Caco-2 (cell line): Measurements from ENCODE around the gene RNF217. TPM values are rescaled to one million over a fixed set of nuclear protein-coding genes. Genes with fewer than 3 reads are reported as not detected.

Experiments used
- BruUV-seq: library from RNA; stranded (reverse); fragments of 400-500 nt; replicated peaks from 2 replicates; lab custom pipeline; 2021; lab: Mats Ljungman, UMichigan
- CTCF ChIA-PET: fragments of 300-600 bp; sonication (Branson Sonifier 250); formaldehyde crosslinking; loops from one replicate; lab custom pipeline; 2022; ENCODE audit warnings: antibody characterized with exemption; lab: Charles Lee
- POLR2A ChIA-PET: fragments of 300-600 bp; sonication (Branson Sonifier 250); formaldehyde crosslinking; loops from one replicate; lab custom pipeline; 2022; ENCODE audit warnings: antibody characterized with exemption; lab: Charles Lee
- DNase-seq, 2 experiments: peaks; one replicate each; pipeline versions ENCODE4 v3.0.0 to v3.0.0-alpha.2; 2020 to 2022
- H3K27me3 ChIP-seq: replicated peaks from 2 replicates; pipeline ENCODE4 v1.6.0; 2011; ENCODE audit warnings: low read length; ENCODE audit not compliant: control insufficient read depth, insufficient read depth
- H3K36me3 ChIP-seq: 2 replicates; pipeline ENCODE4 v1.5.1; 2011; ENCODE audit warnings: low read length; ENCODE audit not compliant: control insufficient read depth, insufficient read depth
- H3K4me1 ChIP-seq: fragments of 250-450 bp; sonication (Bioruptor Pico); 2 replicates; pipeline ENCODE4 v1.5.1; 2020; ENCODE audit warnings: mild to moderate bottlenecking
- H3K4me3 ChIP-seq: 2 replicates; pipeline ENCODE4 v1.5.1; 2011; ENCODE audit warnings: low read depth, mild to moderate bottlenecking, control low read depth, low read length
- H3K9me3 ChIP-seq: fragments of 250-450 bp; sonication (Bioruptor Pico); 2 replicates; pipeline ENCODE4 v1.5.1; 2020; ENCODE audit warnings: mild to moderate bottlenecking, moderate library complexity
- H3K27ac Mint-ChIP-seq: one replicate; pipeline ENCODE4 v1.8.0; 2022; ENCODE audit warnings: mixed read lengths; ENCODE audit not compliant: unreplicated experiment
- H3K27me3 Mint-ChIP-seq: one replicate; pipeline ENCODE4 v1.8.0; 2022; ENCODE audit warnings: mixed read lengths; ENCODE audit not compliant: insufficient read depth, unreplicated experiment
- H3K36me3 Mint-ChIP-seq: one replicate; pipeline ENCODE4 v1.8.0; 2022; ENCODE audit warnings: mild to moderate bottlenecking, mixed read lengths; ENCODE audit not compliant: insufficient read depth, unreplicated experiment
- H3K4me1 Mint-ChIP-seq: one replicate; pipeline ENCODE4 v1.8.0; 2022; ENCODE audit warnings: low read depth, mixed read lengths; ENCODE audit not compliant: unreplicated experiment
- H3K4me3 Mint-ChIP-seq: one replicate; pipeline ENCODE4 v1.8.0; 2022; ENCODE audit warnings: mild to moderate bottlenecking, moderate library complexity, mixed read lengths; ENCODE audit not compliant: unreplicated experiment
- H3K9me3 Mint-ChIP-seq: one replicate; pipeline ENCODE4 v1.8.0; 2022; ENCODE audit warnings: mixed read lengths; ENCODE audit not compliant: unreplicated experiment
- CTCF ChIP-seq, 2 experiments: fragments of 200-600 bp in 1 of 2; IDR thresholded peaks; 1 replicate in 1 of 2; 2 replicates in 1 of 2; pipeline versions ENCODE4 v1.5.1 to v1.8.0; 2011 to 2022; ENCODE audit warnings: antibody characterized with exemption in 1 of 2, control low read depth in 1 of 2, inconsistent platforms in 1 of 2, low read depth in 1 of 2, low read length in 1 of 2, mild to moderate bottlenecking in 1 of 2, moderate library complexity in 1 of 2; ENCODE audit not compliant: insufficient read depth in 1 of 2, severe bottlenecking in 1 of 2, unreplicated experiment in 1 of 2
- intact Hi-C: fragments of 100-400 bp; cut with micrococcal nuclease; formaldehyde crosslinking; loops from one replicate; pipeline ENCODE4 v1.10.0; 2022; ENCODE audit not compliant: unreplicated experiment
- total RNA-seq: library from RNA; stranded (reverse); gene quantifications from 2 replicates; pipeline ENCODE4 v1.2.3, GENCODE V29; 2022

RNF217 gene
- total RNA-seq, 1 experiment from 2014 or later: 0.09 TPM

- Histone ChIP-seq H3K27me3 (no peaks in the 10 kb centered on the region), H3K36me3 (no peaks in the 10 kb centered on the region), H3K4me3 (no peak overlapping the region), H3K9me3 (no peaks in the 10 kb centered on the region), H3K4me1 (no peaks in the 10 kb centered on the region)
- Mint-ChIP-seq H3K9me3 (peaks cover 38% of the 10 kb centered on the region), H3K4me1 (no peaks in the 10 kb centered on the region), H3K27ac (no peak overlapping the region), H3K27me3 (no peaks in the 10 kb centered on the region), H3K4me3 (no peak overlapping the region), H3K36me3 (no peaks in the 10 kb centered on the region)
- no peak for TF ChIP-seq CTCF (IDR thresholded peaks at IDR 0.05; ENCODE audit: insufficient read depth in 1 of 2, low read depth in 1 of 2, low read length in 1 of 2, severe bottlenecking in 1 of 2, unreplicated experiment in 1 of 2)
- CTCF ChIA-PET: no interaction called here
- intact Hi-C loops: no loop called here
- no peak for DNase-seq
- no TSS peak for BruUV-seq
- POLR2A ChIA-PET: no interaction called here
Observed at GRCh38 chr6:124924333-124924759, 37.9 kb upstream of the RNF217 start.

DNA sequence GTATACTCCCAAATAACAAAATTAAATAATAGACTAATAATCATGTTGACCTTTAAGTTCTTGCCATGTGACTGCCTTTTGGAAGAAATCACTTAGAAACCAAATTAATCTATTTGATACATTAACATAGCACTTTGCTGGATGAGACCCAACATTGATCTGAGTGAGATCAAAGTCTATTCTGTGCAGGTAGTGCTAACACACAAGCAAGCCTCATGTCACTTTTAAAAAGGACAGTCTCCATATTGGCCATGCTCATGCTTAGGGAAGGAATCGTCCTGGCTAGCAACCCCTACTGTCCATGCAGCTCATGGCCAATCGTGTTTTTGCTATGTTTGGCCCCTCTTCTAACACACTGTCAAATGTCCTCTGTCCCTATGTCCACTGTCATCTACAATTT, 35.8 kb upstream of the RNF217 start:
- ChIA-PET CTCF (no interaction called here), POLR2A (no interaction called here)
- TF ChIP-seq CTCF (IDR thresholded peaks at IDR 0.05; ENCODE audit: insufficient read depth in 1 of 2, low read depth in 1 of 2, low read length in 1 of 2, severe bottlenecking in 1 of 2, unreplicated experiment in 1 of 2): no peak
- BruUV-seq: no TSS peak
- Mint-ChIP-seq H3K36me3 (no peaks in the 10 kb centered on the region), H3K4me3 (no peak overlapping the region), H3K9me3 (peaks cover 20% of the 10 kb centered on the region), H3K27ac (no peak overlapping the region), H3K27me3 (no peaks in the 10 kb centered on the region), H3K4me1 (no peaks in the 10 kb centered on the region)
- no peaks in the 10 kb centered on the region for H3K36me3 ChIP-seq
- H3K9me3 ChIP-seq: no peaks in the 10 kb centered on the region
- intact Hi-C loops: no loop called here
- DNase-seq: no peak
- no peak overlapping the region for H3K4me3 ChIP-seq
- no peaks in the 10 kb centered on the region for H3K27me3 ChIP-seq
- no peaks in the 10 kb centered on the region for H3K4me1 ChIP-seq

GRCh38 chr6:124927806-124928205, 34.4 kb upstream of the RNF217 start:
- Mint-ChIP-seq H3K27me3 (no peaks in the 10 kb centered on the region), H3K4me3 (no peak overlapping the region), H3K4me1 (no peaks in the 10 kb centered on the region), H3K36me3 (no peaks in the 10 kb centered on the region), H3K27ac (no peak overlapping the region), H3K9me3 (peaks cover 6% of the 10 kb centered on the region)
- POLR2A ChIA-PET: no interaction called here
- CTCF ChIA-PET: no interaction called here
- no peaks in the 10 kb centered on the region for H3K36me3 ChIP-seq
- no TSS peak for BruUV-seq
- no peaks in the 10 kb centered on the region for H3K4me1 ChIP-seq
- no peak for DNase-seq
- no peak overlapping the region for H3K4me3 ChIP-seq
- H3K27me3 ChIP-seq: no peaks in the 10 kb centered on the region
- no peak for TF ChIP-seq CTCF (IDR thresholded peaks at IDR 0.05; ENCODE audit: insufficient read depth in 1 of 2, low read depth in 1 of 2, low read length in 1 of 2, severe bottlenecking in 1 of 2, unreplicated experiment in 1 of 2)
- H3K9me3 ChIP-seq: no peaks in the 10 kb centered on the region
- intact Hi-C loops: no loop called here
